HepG2 (cell line): ENCODE measurements around the gene KRABD2.

Experiments
- ATM ChIP-seq: fragments of 450-650 bp; IDR thresholded peaks from 2 replicates; pipeline ENCODE4 v1.7.1; 2017; ENCODE audit warnings: mild to moderate bottlenecking, borderline replicate concordance
- BRCA1 ChIP-seq: sonication (generic); formaldehyde crosslinking; IDR thresholded peaks from 2 replicates; pipeline ENCODE4 v1.4.0; 2020; ENCODE audit warnings: missing genetic modification reagents
- CHCHD3 ChIP-seq: sonication (generic); formaldehyde crosslinking; IDR thresholded peaks from 2 replicates; pipeline ENCODE4 v1.8.0; 2022; ENCODE audit warnings: mild to moderate bottlenecking, missing genetic modification reagents, moderate library complexity
- CHD2 ChIP-seq: IDR thresholded peaks from 2 replicates; pipeline ENCODE4 v1.6.1; 2011; ENCODE audit warnings: low read depth, low read length, improper control_type of control experiment
- CREB1 ChIP-seq, 2 experiments: fragments of 450-650 bp in 1 of 2; IDR thresholded peaks; 2 replicates each; pipeline ENCODE4 v1.6.1; 2016 to 2017; ENCODE audit warnings: control low read depth in 1 of 2, mild to moderate bottlenecking in 1 of 2, missing compliant biosample characterization in 1 of 2, missing genetic modification characterization in 1 of 2
- EEA1 ChIP-seq: sonication (generic); formaldehyde crosslinking; IDR thresholded peaks from 2 replicates; pipeline ENCODE4 v1.5.1; 2020; ENCODE audit warnings: mild to moderate bottlenecking, missing genetic modification reagents, borderline replicate concordance
- FOSL1 ChIP-seq: sonication (generic); formaldehyde crosslinking; IDR thresholded peaks from 2 replicates; pipeline ENCODE4 v1.9.0; 2021; ENCODE audit warnings: missing genetic modification reagents, borderline replicate concordance
- HIVEP1 ChIP-seq: sonication (generic); formaldehyde crosslinking; IDR thresholded peaks from 2 replicates; pipeline ENCODE4 v1.4.0; 2020; ENCODE audit warnings: mild to moderate bottlenecking, missing genetic modification reagents
- HNF1A ChIP-seq, 2 experiments: sonication (generic) in 1 of 2; formaldehyde crosslinking in 1 of 2; IDR thresholded peaks; 2 replicates each; pipeline versions ENCODE4 v1.4.0 to v1.6.1; 2016 to 2020; ENCODE audit warnings: borderline replicate concordance in 1 of 2, low read depth in 1 of 2, mild to moderate bottlenecking in 1 of 2, missing genetic modification reagents in 1 of 2
- KDM6A ChIP-seq: IDR thresholded peaks from 2 replicates; pipeline ENCODE4 v1.6.1; 2016; ENCODE audit warnings: low read depth
- MED8 ChIP-seq: sonication (generic); formaldehyde crosslinking; IDR thresholded peaks from 2 replicates; pipeline ENCODE4 v1.8.1; 2023; ENCODE audit warnings: mild to moderate bottlenecking, missing genetic modification reagents; ENCODE audit not compliant: insufficient replicate concordance
- NFYC ChIP-seq: IDR thresholded peaks from 2 replicates; pipeline ENCODE4 v1.6.1; 2016; ENCODE audit warnings: missing genetic modification reagents, missing compliant biosample characterization
- PAF1 ChIP-seq: IDR thresholded peaks from 2 replicates; pipeline ENCODE4 v1.6.1; 2016; ENCODE audit warnings: missing genetic modification reagents, missing compliant biosample characterization
- RERE ChIP-seq: IDR thresholded peaks from 2 replicates; pipeline ENCODE4 v1.6.1; 2016; ENCODE audit warnings: low read depth, missing genetic modification reagents, missing compliant biosample characterization
- TAF15 ChIP-seq: fragments of 200-400 bp; formaldehyde crosslinking; IDR thresholded peaks from one replicate; pipeline ENCODE4 v1.6.1; 2018; ENCODE audit warnings: mild to moderate bottlenecking, low read depth, low read length; ENCODE audit not compliant: poor library complexity, severe bottlenecking
- TFDP1 ChIP-seq: IDR thresholded peaks from 2 replicates; pipeline ENCODE4 v1.6.1; 2016; ENCODE audit warnings: missing compliant biosample characterization, missing genetic modification reagents, borderline replicate concordance
- ZNF569 ChIP-seq: sonication (generic); formaldehyde crosslinking; IDR thresholded peaks from 2 replicates; pipeline ENCODE4 v1.5.0; 2020; ENCODE audit warnings: mild to moderate bottlenecking, missing genetic modification reagents, moderate library complexity, borderline replicate concordance
- ZNF576 ChIP-seq: sonication (generic); formaldehyde crosslinking; IDR thresholded peaks from 2 replicates; pipeline ENCODE4 v1.4.0; 2020; ENCODE audit warnings: mild to moderate bottlenecking, missing genetic modification reagents

The KRABD2 gene

GRCh38 chr17:8383143-8383822, 6.8 kb upstream of the KRABD2 start, which contains the start of gene RPL26 (continued):
- TF ChIP-seq RERE (CRISPR knock-in tag), result peak; percentile 36; the same call in 1 of the 2 replicates
- 0 out of 2 replicates have a peak, but pooled peaks have one; percentile 30 for TF ChIP-seq CHCHD3
- TF ChIP-seq BRCA1 (CRISPR knock-in tag), result no peak
- peak; percentile 37; the same call in 1 of the 2 replicates for TF ChIP-seq CREB1 (IDR thresholded peaks at IDR 0.05)
- peak; percentile 87 for TF ChIP-seq CREB1 (CRISPR knock-in tag; IDR thresholded peaks at IDR 0.05)
- TF ChIP-seq HIVEP1 (CRISPR knock-in tag), result peak; percentile 2; the same call in 1 of the 2 replicates
- no peak for TF ChIP-seq MED8 (CRISPR knock-in tag)
- TF ChIP-seq CHD2, result peak; percentile 96
- peak; percentile 89 for TF ChIP-seq TAF15
- no peak for TF ChIP-seq ZNF569 (CRISPR knock-in tag)
- TF ChIP-seq NFYC, result no peak; the same call in none of the 2 replicates
- TF ChIP-seq ZNF576 (CRISPR knock-in tag), result no peak
- 0 out of 2 replicates have a peak, but pooled peaks have one; percentile 25 for TF ChIP-seq HNF1A (IDR thresholded peaks at IDR 0.05; ENCODE audit: low read depth)
- no peak; the same call in 1 of the 2 replicates for TF ChIP-seq HNF1A (CRISPR knock-in tag; IDR thresholded peaks at IDR 0.05; ENCODE audit: borderline replicate concordance)
- no peak for TF ChIP-seq FOSL1 (CRISPR knock-in tag)
- TF ChIP-seq KDM6A (CRISPR knock-in tag), result no peak
- TF ChIP-seq ATM, result no peak
- no peak; the same call in 1 of the 2 replicates for TF ChIP-seq EEA1 (CRISPR knock-in tag)
- peak; percentile 67 for TF ChIP-seq TFDP1
- TF ChIP-seq PAF1 (CRISPR knock-in tag), result no peak
